ENCODE data around the gene DARS1. TPM values are rescaled to one million over a fixed set of nuclear protein-coding genes. Genes with fewer than 3 reads are reported as not detected.

DARS1 gene
- total and polyA plus RNA-seq, 2 of the 13 experiments (the other 11 are each of a cell fraction or from before 2014, with no cell fraction given): 149 to 230 TPM

DNA sequence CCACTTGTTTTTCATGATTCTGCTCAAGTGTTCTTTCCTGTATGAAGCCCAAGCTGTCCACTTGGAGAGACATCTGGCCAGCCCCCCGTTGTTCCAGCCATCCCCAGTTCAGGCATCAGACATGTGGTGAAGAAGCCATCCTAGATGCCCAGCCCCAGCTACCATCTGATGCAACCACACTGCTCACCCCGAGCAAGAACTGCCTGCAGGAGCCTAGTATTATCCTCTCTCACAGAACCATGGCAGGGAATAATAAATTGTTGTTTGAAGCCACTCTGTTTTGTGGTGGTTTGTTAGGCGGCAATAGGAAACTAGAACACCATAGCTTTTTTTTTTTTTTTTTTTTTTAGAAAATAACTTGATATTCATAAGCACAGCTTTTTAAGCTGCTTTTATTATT lies 19.5 kb upstream of the DARS1 start:
- ATAC-seq: no peak
- Histone ChIP-seq H3K4me2 (ENCODE audit: low read depth, low read length) (no peak overlapping the region), H3K27ac (ENCODE audit: extremely low read length, insufficient read depth, low read length) (no peak overlapping the region), H3K27me3 (ENCODE audit: control insufficient read depth in 1 of 2, insufficient read depth in 2 of 2, low read length in 2 of 2) (no peaks in the 10 kb centered on the region), H4K20me1 (ENCODE audit: insufficient read depth, low read length) (no peaks in the 10 kb centered on the region), H2AFZ (ENCODE audit: low read length) (no peak overlapping the region), H3K36me3 (replicated peaks in 1 of 2; ENCODE audit: control insufficient read depth in 1 of 2, insufficient read depth in 2 of 2, low read length in 2 of 2) (no peaks in the 10 kb centered on the region), H3K4me3 (replicated peaks in 1 of 3; ENCODE audit: insufficient read depth in 1 of 3, low read depth in 2 of 3, low read length in 3 of 3) (no peak overlapping the region), H3K4me1 (ENCODE audit: insufficient read depth, low read length) (no peaks in the 10 kb centered on the region), H3K79me2 (ENCODE audit: insufficient read depth, low read length) (no peaks in the 10 kb centered on the region), H3K9me3 (ENCODE audit: low read length) (no peaks in the 10 kb centered on the region), H3K9ac (ENCODE audit: insufficient read depth, low read depth, low read length) (no peak overlapping the region)
- no peak for FAIRE-seq
- POLR2A ChIA-PET: no interaction called here
- 43% methylated on average over 3 of the region's 3 CpGs for WGBS (ENCODE audit: low lambda C conversion rate)
- in situ Hi-C loops (cut with HindIII; ENCODE audit: extremely low pct_ligation_motif_present, low pct_unique_long_range_greater_than_20kb) (no loop called here), intact Hi-C loops (cut with micrococcal nuclease; ENCODE audit: unreplicated experiment) (no loop called here)
- no peak for DNase-seq (ENCODE audit: low spot score)
- TF ChIP-seq, protein P1, sequence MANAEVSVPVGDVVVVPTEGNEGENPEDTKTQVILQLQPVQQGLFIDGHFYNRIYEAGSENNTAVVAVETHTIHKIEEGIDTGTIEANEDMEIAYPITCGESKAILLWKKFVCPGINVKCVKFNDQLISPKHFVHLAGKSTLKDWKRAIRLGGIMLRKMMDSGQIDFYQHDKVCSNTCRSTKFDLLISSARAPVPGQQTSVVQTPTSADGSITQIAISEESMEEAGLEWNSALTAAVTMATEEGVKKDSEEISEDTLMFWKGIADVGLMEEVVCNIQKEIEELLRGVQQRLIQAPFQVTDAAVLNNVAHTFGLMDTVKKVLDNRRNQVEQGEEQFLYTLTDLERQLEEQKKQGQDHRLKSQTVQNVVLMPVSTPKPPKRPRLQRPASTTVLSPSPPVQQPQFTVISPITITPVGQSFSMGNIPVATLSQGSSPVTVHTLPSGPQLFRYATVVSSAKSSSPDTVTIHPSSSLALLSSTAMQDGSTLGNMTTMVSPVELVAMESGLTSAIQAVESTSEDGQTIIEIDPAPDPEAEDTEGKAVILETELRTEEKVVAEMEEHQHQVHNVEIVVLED (CRISPR knock-in tag; IDR thresholded peaks at IDR 0.05; ENCODE audit: borderline replicate concordance): no peak
- no peak for TF ChIP-seq XRCC5 (optimal IDR thresholded peaks at IDR 0.05; ENCODE audit: low read length)
- no peak for TF ChIP-seq POLR2G (IDR thresholded peaks at IDR 0.05; ENCODE audit: low read depth, low read length)
- TF ChIP-seq NR1H2 (CRISPR knock-in tag; IDR thresholded peaks at IDR 0.05; ENCODE audit: borderline replicate concordance, low read depth): no peak
- no peak for TF ChIP-seq FOSL2 (CRISPR knock-in tag; IDR thresholded peaks at IDR 0.05)
- TF ChIP-seq ZKSCAN5 (CRISPR knock-in tag; IDR thresholded peaks at IDR 0.05): no peak
- no peak for TF ChIP-seq SOX6 (IDR thresholded peaks at IDR 0.05)
- no peak for TF ChIP-seq SOX6 (CRISPR knock-in tag; IDR thresholded peaks at IDR 0.05)
- no peak for TF ChIP-seq ZBTB10 (CRISPR knock-in tag; IDR thresholded peaks at IDR 0.05; ENCODE audit: borderline replicate concordance)
- TF ChIP-seq ZBTB14 (CRISPR knock-in tag; IDR thresholded peaks at IDR 0.05): no peak
- TF ChIP-seq NR2F1 (CRISPR knock-in tag; IDR thresholded peaks at IDR 0.05): no peak
- no peak for TF ChIP-seq SP2 (CRISPR knock-in tag; IDR thresholded peaks at IDR 0.05)
- no peak for TF ChIP-seq ZBTB4 (CRISPR knock-in tag; IDR thresholded peaks at IDR 0.05; ENCODE audit: borderline replicate concordance)
- CTCF ChIA-PET (ENCODE audit: low intra/inter-chr PET ratio, low total read pairs): no interaction called here
- BruUV-seq (replicated peaks): no TSS peak
